GM12865 (cell line): ENCODE data around the gene JAKMIP1.

Experiments
- DNase-seq: peaks from one replicate; pipeline ENCODE4 v3.0.0; 2010; ENCODE audit warnings: low read depth
- H3K4me3 ChIP-seq: 2 replicates; pipeline ENCODE4 v1.5.1; 2011; ENCODE audit warnings: mild to moderate bottlenecking, low read depth, low read length, control low read depth
- CTCF ChIP-seq: IDR thresholded peaks from 2 replicates; pipeline ENCODE4 v1.5.1; 2011; ENCODE audit warnings: low read length, control low read depth, low read depth, inconsistent platforms; ENCODE audit not compliant: insufficient read depth; ENCODE audit errors: missing control alignments

Gene JAKMIP1

GRCh38 chr4:6041800-6042199, 158.5 kb downstream of the JAKMIP1 start:
- TF ChIP-seq CTCF = no peak

GRCh38 chr4:6038711-6039110, 161.6 kb downstream of the JAKMIP1 start:
- H3K4me3 ChIP-seq = no peak overlapping the region
- DNase-seq = no peak
- no peak for TF ChIP-seq CTCF

More at GRCh38 chr4:6041800-6042199, 158.5 kb downstream of the JAKMIP1 start:
- DNase-seq = peak; percentile 29
- no peak overlapping the region for H3K4me3 ChIP-seq

DNA sequence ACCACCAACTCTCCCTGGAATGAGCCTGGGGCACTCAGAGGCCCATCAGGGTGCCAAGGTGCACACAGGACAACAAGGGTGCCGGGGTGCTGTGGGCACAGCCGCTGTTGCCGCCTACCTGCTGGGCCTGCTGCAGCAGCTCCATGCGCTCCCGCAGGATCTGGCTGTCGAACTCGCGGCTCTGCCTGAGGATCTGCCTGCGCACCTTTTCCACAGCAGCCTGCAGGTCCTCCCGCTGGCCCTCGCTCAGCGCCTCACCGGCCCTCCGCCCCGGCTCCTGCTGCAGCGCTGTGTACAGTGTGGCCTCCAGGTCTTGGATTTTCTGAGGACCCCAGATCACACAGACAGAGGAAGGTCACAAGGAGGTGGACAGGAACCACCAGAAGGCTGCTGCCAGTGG, 164.6 kb downstream of the JAKMIP1 start:
- TF ChIP-seq CTCF = no peak
- H3K4me3 ChIP-seq = no peak overlapping the region
- no peak for DNase-seq

GRCh38 chr4:6033381-6033780, 167.0 kb downstream of the JAKMIP1 start:
- TF ChIP-seq CTCF = no peak

DNA sequence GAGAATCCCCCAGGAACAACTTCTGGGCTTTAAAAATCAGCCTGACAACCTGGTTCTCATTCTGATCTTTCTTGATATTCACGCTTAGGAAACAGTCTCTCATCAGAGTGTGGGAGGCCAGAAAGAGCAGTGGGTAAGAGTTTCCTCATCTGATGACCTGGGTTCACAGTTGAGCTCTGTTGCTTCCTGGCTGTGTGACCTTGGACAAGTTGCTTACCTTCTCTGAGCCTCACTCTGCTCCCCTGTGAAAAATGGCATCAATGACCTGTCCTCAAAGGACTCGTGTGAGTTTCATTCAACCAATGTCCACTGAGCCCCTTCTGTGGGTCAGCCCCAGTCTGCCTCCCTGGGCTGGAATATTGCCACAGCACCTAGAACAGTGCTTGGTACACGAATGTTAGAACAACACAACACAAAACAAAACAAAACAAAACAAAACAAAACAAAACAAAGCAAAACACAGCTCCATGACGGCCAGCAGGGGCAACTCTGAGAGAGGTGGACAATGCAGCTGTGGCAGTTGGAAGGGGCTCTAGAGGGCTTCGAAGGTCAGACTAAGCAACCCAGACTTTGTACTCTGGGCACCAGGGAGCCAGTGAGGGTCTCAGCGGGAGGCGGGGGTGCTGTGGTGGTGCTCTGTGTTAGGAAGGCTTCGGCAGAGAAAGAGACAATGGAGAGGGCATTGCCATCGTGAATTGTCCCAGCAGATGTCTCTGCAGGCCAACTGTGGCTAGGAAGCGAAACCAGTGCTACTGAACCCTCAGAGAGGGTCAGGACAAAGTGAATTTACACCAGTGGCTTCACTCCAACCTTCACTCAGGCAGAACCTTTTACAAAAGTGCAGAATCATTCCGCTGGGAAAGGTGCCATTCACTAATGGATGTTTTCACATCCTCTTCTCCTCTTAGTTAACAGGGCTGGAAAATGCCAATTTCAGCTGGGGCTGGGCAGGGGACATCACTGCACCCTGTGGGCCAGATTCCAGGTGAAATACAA, 167.8 kb downstream of the JAKMIP1 start:
- no peak for TF ChIP-seq CTCF
- DNase-seq = no peak
- no peak overlapping the region for H3K4me3 ChIP-seq

More at GRCh38 chr4:6033381-6033780, 167.0 kb downstream of the JAKMIP1 start:
- no peak for DNase-seq
- no peak overlapping the region for H3K4me3 ChIP-seq

- TF ChIP-seq CTCF = no peak
- no peak for DNase-seq
- H3K4me3 ChIP-seq = no peak overlapping the region
These were observed 168.5 kb downstream of the JAKMIP1 start for GRCh38 chr4:6031846-6032245.

DNA sequence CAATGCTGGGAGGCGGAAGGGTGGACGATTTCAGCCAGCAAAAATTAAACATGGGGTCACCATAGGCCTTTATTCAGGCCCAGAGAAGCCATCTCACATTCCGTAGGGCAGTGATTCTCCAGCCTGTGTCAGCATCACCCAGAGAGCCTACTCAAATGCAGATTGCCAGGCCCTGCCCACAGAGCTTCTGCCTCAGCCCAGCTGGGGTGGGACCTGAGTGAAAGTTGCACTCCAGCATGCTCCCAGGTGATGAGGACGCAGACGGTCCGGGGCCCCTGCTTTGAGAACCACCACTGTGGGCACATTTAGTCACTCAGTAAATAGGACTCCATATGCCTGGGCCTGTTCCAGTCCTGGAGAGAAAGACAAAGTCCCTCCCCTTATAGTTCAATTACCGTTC, 169.7 kb downstream of the JAKMIP1 start:
- no peak overlapping the region for H3K4me3 ChIP-seq
- DNase-seq = no peak
- no peak for TF ChIP-seq CTCF
